Erythroblast (primary cell): Measurements from ENCODE around the gene SLCO1B3.

Source experiments
- GATA1 ChIP-seq: IDR thresholded peaks from 2 replicates; pipeline ENCODE4 v1.6.1; 2011; ENCODE audit warnings: low read depth, mild to moderate bottlenecking, control low read depth, low read length, moderate library complexity
- POLR2A ChIP-seq: IDR thresholded peaks from 2 replicates; pipeline ENCODE4 v1.6.1; 2011; ENCODE audit warnings: mild to moderate bottlenecking, low read length

DNA sequence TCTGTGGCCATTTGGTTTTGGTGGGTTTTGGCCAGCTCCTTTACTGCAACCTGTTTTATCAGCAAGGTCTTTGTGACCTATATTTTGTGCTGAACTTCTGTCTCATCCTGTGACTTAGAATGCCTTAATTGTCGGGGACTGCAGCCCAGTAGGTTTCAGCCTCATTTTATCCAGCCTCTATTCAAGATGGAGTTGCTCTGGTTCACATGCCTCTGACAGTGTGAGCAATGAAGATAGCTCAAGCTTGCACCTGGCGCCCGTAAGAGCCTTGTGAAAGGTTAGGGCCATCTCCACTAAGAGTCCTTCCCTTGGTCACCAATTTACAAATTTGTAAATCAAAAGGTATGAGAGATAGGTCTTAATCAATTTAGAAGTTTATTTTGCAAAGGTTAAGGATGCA is 19.4 kb downstream of the SLCO1B3 start:
- TF ChIP-seq POLR2A (no peak), GATA1 (no peak)
